Gastrocnemius medialis (tissue), 4 donors: ENCODE measurements around the gene CPB1.

Experiments
- CTCF ChIP-seq, 5 experiments: fragments of 450-650 bp in 3 of 5; fragments of 200-600 bp in 2 of 5; sonication (generic) in 2 of 5; IDR thresholded peaks in 4 of 5; conservative IDR thresholded peaks in 1 of 5; 1 replicate in 4 of 5; 2 replicates in 1 of 5; pipeline ENCODE4 v1.5.1; 2016 to 2019; ENCODE audit warnings: antibody characterized with exemption in 5 of 5, mild to moderate bottlenecking in 3 of 5, moderate library complexity in 3 of 5
- POLR2A ChIP-seq, 2 donors: fragments of 450-650 bp; IDR thresholded peaks; one replicate each; pipeline ENCODE4 v1.6.1; 2017; ENCODE audit warnings: antibody characterized with exemption in 2 of 2, mild to moderate bottlenecking in 2 of 2, moderate library complexity in 2 of 2

- TF ChIP-seq CTCF (IDR thresholded peaks at IDR 0.05 in 4 of 5, conservative IDR thresholded peaks at IDR 0.05 in 1 of 5) (no peak), POLR2A (IDR thresholded peaks at IDR 0.05) (no peak)
Measured at GRCh38 chr3:148863297-148863696, 35.7 kb downstream of the CPB1 start.
